ENCODE measurements around the gene PLOD2.
A peak's percentile ranks its signal among the peaks of the same experiment; 100 is the strongest.

The PLOD2 gene

DNA sequence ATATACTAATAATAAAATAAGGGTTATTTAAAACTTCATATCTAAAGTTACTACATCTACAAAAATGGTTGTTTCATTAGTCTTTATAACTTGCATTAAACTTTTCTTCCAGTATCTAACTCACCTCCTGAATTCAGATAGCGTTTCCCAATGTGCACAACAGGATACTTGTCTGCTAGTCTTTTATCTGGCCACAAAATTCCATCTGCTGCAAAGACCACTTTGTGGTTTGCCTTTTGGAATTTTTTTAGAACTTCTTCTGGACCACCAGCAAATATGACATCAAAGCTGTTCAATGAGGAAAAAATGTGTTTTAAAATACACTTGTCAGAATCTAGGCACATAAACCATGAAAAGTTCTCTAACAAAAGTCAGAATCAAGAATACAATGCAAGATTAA lies 50.8 kb downstream of the PLOD2 start:
- no peak for DNase-seq
- no peak overlapping the region for H3K4me3 ChIP-seq
- H3K36me3 ChIP-seq = peaks cover 0 to 26% (median 4%) of the 10 kb centered on the region in 3 donors
- TF ChIP-seq, protein P1, sequence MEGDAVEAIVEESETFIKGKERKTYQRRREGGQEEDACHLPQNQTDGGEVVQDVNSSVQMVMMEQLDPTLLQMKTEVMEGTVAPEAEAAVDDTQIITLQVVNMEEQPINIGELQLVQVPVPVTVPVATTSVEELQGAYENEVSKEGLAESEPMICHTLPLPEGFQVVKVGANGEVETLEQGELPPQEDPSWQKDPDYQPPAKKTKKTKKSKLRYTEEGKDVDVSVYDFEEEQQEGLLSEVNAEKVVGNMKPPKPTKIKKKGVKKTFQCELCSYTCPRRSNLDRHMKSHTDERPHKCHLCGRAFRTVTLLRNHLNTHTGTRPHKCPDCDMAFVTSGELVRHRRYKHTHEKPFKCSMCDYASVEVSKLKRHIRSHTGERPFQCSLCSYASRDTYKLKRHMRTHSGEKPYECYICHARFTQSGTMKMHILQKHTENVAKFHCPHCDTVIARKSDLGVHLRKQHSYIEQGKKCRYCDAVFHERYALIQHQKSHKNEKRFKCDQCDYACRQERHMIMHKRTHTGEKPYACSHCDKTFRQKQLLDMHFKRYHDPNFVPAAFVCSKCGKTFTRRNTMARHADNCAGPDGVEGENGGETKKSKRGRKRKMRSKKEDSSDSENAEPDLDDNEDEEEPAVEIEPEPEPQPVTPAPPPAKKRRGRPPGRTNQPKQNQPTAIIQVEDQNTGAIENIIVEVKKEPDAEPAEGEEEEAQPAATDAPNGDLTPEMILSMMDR (IDR thresholded peaks at IDR 0.05) = no peak
- peaks cover 0 to 9% (median 0%) of the 10 kb centered on the region in 4 donors for H3K4me1 ChIP-seq
- no peak overlapping the region for H3K27ac ChIP-seq
- no peaks in the 10 kb centered on the region for H3K27me3 ChIP-seq
- H3K9me3 ChIP-seq = peaks cover 0 to 12% (median 0%) of the 10 kb centered on the region in 3 donors
- intact Hi-C loops (cut with DNase I; ENCODE audit: low total_unique reads) = no loop called here

GRCh38 chr3:146106986-146107385 lies 54.0 kb downstream of the PLOD2 start:
- H3K4me1 ChIP-seq = peaks cover 0 to 9% (median 0%) of the 10 kb centered on the region in 4 donors
- H3K9me3 ChIP-seq = no peaks in the 10 kb centered on the region
- no peak for DNase-seq
- no peaks in the 10 kb centered on the region for H3K27me3 ChIP-seq
- H3K4me3 ChIP-seq = no peak overlapping the region
- TF ChIP-seq, protein P1 (IDR thresholded peaks at IDR 0.05) = no peak
- intact Hi-C loops (cut with DNase I; ENCODE audit: low total_unique reads) = no loop called here
- H3K27ac ChIP-seq = peak overlapping the region in 1 of 2 donors; percentile 36
- peaks cover 10 to 16% (median 13%) of the 10 kb centered on the region in 3 donors for H3K36me3 ChIP-seq

- Histone ChIP-seq H3K9me3 (no peaks in the 10 kb centered on the region), H3K4me3 (no peak overlapping the region), H3K27ac (no peak overlapping the region), H3K4me1 (peaks cover 0 to 16% (median 0%) of the 10 kb centered on the region in 4 donors), H3K36me3 (peaks cover 17 to 24% (median 17%) of the 10 kb centered on the region in 3 donors), H3K27me3 (no peaks in the 10 kb centered on the region)
- intact Hi-C loops (cut with DNase I; ENCODE audit: low total_unique reads) = no loop called here
- TF ChIP-seq, protein P1 (IDR thresholded peaks at IDR 0.05) = no peak
- no peak for DNase-seq
These were observed 56.9 kb downstream of the PLOD2 start for GRCh38 chr3:146104068-146104467.

DNA sequence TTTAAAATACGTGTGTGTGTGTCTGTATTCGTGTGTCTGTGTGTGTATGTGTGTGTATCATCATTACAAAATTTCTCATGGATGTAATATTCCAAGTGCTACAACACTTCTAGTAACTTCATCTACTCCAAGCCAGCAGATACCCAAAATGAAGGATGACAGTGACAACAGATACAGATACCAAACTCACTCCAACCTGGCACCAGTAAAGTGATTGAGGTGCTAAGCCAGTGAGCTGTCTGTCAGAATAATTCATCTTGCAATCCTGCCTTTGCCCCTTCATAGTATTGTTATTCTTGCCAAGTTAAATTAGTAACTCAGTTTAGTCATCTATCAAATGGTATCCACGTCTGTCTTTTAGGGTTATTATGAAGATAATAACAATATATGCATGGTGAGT lies 58.1 kb downstream of the PLOD2 start:
- peaks cover 0 to 17% (median 0%) of the 10 kb centered on the region in 4 donors for H3K4me1 ChIP-seq
- intact Hi-C loops (cut with DNase I; ENCODE audit: low total_unique reads) = no loop called here
- H3K36me3 ChIP-seq = peaks cover 17 to 24% (median 18%) of the 10 kb centered on the region in 3 donors
- DNase-seq = no peak
- H3K27ac ChIP-seq = no peak overlapping the region
- TF ChIP-seq, protein P1 (IDR thresholded peaks at IDR 0.05) = no peak
- no peaks in the 10 kb centered on the region for H3K9me3 ChIP-seq
- no peak overlapping the region for H3K4me3 ChIP-seq
- no peaks in the 10 kb centered on the region for H3K27me3 ChIP-seq

GRCh38 chr3:146101538-146101937 lies 59.4 kb downstream of the PLOD2 start:
- H3K9me3 ChIP-seq = no peaks in the 10 kb centered on the region
- DNase-seq = no peak
- no peak overlapping the region for H3K27ac ChIP-seq
- peaks cover 0 to 8% (median 0%) of the 10 kb centered on the region in 4 donors for H3K4me1 ChIP-seq
- TF ChIP-seq, protein P1 (IDR thresholded peaks at IDR 0.05) = no peak
- peaks cover 17 to 24% (median 21%) of the 10 kb centered on the region in 3 donors for H3K36me3 ChIP-seq
- intact Hi-C loops (cut with DNase I; ENCODE audit: low total_unique reads) = no loop called here
- H3K27me3 ChIP-seq = no peaks in the 10 kb centered on the region
- H3K4me3 ChIP-seq = no peak overlapping the region
